GM19035 (cell line): ENCODE data around the gene ZNF202.

Source experiments
- ATAC-seq: cut with Tn5 transposase; IDR thresholded peaks from one replicate; pipeline ENCODE4 v1.9.1; 2021; ENCODE audit not compliant: unreplicated experiment

Gene ZNF202

GRCh38 chr11:123684601-123685000, 56.9 kb downstream of the ZNF202 start:
- ATAC-seq = no peak

- ATAC-seq = no peak
These were observed 57.9 kb downstream of the ZNF202 start for GRCh38 chr11:123683428-123684170.

- no peak for ATAC-seq
These were observed 58.6 kb downstream of the ZNF202 start for GRCh38 chr11:123682696-123683410.

GRCh38 chr11:123681030-123681429, 60.4 kb downstream of the ZNF202 start:
- ATAC-seq = no peak

GRCh38 chr11:123678246-123678645, 63.2 kb downstream of the ZNF202 start:
- ATAC-seq = no peak

GRCh38 chr11:123677510-123677909, 64.0 kb downstream of the ZNF202 start:
- ATAC-seq = no peak

GRCh38 chr11:123674297-123674696, 67.2 kb downstream of the ZNF202 start:
- no peak for ATAC-seq
